A172 (cell line): ENCODE data around the gene SAMD11. TPM values are rescaled to one million over a fixed set of nuclear protein-coding genes. Genes with fewer than 3 reads are reported as not detected.

Experiments
- DNase-seq: peaks from one replicate; pipeline ENCODE4 v3.0.0-alpha.2; 2015; ENCODE audit warnings: low spot score
- total RNA-seq: library from RNA; depleted of rRNA; stranded (reverse); fragments of >200 nt; shearing (Covaris generic); gene quantifications from 2 replicates; pipeline ENCODE4 v1.2.3, GENCODE V29; 2014

Gene SAMD11
- total RNA-seq, 1 experiment from 2014 or later: 62.7 TPM

GRCh38 chr1:904310-904950 is 19.3 kb upstream of the SAMD11 start:
- no peak for DNase-seq

- no peak for DNase-seq
Measured at GRCh38 chr1:905071-905749, 18.5 kb upstream of the SAMD11 start.

GRCh38 chr1:905811-906599 is 17.7 kb upstream of the SAMD11 start:
- DNase-seq: no peak

GRCh38 chr1:906600-907420 is 16.9 kb upstream of the SAMD11 start:
- no peak for DNase-seq

GRCh38 chr1:907611-908451 is 15.9 kb upstream of the SAMD11 start:
- no peak for DNase-seq

- no peak for DNase-seq
Measured at GRCh38 chr1:908661-909060, 15.1 kb upstream of the SAMD11 start.

- no peak for DNase-seq
Measured at GRCh38 chr1:909861-910310, 13.8 kb upstream of the SAMD11 start.

- DNase-seq: no peak
Measured at GRCh38 chr1:910311-910880, 13.3 kb upstream of the SAMD11 start.

GRCh38 chr1:910881-911721 is 12.6 kb upstream of the SAMD11 start:
- DNase-seq: peak; percentile 87

GRCh38 chr1:911875-912739 is 11.6 kb upstream of the SAMD11 start:
- DNase-seq: no peak

- DNase-seq: no peak
Measured at GRCh38 chr1:912740-913301, 10.9 kb upstream of the SAMD11 start.

GRCh38 chr1:913491-914130 is 10.1 kb upstream of the SAMD11 start:
- no peak for DNase-seq

- no peak for DNase-seq
Measured at GRCh38 chr1:914131-914890, 9.4 kb upstream of the SAMD11 start.

- DNase-seq: no peak
Measured at GRCh38 chr1:914891-915280, 8.8 kb upstream of the SAMD11 start.

- DNase-seq: no peak
Measured at GRCh38 chr1:915295-916172, 8.2 kb upstream of the SAMD11 start.
